AG09309 (cell line): ENCODE results near the gene SPRR1B.

Experiments used
- DNase-seq: peaks from one replicate; pipeline ENCODE4 v3.0.0-alpha.2; 2010; ENCODE audit warnings: low read depth
- H3K4me3 ChIP-seq: 2 replicates; pipeline ENCODE4 v1.5.1; 2011; ENCODE audit warnings: mild to moderate bottlenecking, low read depth, low read length, moderate library complexity; ENCODE audit not compliant: control insufficient read depth
- TF ChIP-seq, protein P1 (sequence below): IDR thresholded peaks from 2 replicates; pipeline ENCODE4 v1.5.1; 2011; ENCODE audit warnings: mild to moderate bottlenecking, low read depth, low read length, inconsistent platforms; ENCODE audit not compliant: insufficient read depth, control insufficient read depth; ENCODE audit errors: missing control alignments

Gene SPRR1B, protein sequence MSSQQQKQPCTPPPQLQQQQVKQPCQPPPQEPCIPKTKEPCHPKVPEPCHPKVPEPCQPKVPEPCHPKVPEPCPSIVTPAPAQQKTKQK

DNA sequence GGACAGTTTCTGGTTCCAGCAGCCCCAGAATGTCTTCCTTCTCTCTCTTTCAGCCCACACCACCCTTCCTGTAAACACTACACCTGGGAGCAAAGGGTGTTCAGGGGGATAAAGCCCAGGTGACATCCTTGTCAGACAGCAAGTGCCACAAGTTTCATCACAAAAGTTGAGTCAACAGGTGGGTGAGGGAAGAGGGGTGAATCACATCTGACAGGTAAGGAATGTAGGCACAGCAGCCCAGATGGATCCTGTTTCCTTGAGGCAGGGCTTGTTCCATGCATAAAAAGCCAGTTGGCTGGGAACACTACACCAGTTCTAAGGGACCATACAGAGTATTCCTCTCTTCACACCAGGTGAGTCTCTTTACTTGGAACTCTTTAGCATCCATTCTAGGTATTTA lies at the start of gene SPRR1B:
Gene SPRR1B (plus strand): TSS at position 309 of the 400 bp plus-strand sequence. CDS start 1,143 bp downstream, outside the sequence.
- DNase-seq, result no peak
- TF ChIP-seq, protein P1, sequence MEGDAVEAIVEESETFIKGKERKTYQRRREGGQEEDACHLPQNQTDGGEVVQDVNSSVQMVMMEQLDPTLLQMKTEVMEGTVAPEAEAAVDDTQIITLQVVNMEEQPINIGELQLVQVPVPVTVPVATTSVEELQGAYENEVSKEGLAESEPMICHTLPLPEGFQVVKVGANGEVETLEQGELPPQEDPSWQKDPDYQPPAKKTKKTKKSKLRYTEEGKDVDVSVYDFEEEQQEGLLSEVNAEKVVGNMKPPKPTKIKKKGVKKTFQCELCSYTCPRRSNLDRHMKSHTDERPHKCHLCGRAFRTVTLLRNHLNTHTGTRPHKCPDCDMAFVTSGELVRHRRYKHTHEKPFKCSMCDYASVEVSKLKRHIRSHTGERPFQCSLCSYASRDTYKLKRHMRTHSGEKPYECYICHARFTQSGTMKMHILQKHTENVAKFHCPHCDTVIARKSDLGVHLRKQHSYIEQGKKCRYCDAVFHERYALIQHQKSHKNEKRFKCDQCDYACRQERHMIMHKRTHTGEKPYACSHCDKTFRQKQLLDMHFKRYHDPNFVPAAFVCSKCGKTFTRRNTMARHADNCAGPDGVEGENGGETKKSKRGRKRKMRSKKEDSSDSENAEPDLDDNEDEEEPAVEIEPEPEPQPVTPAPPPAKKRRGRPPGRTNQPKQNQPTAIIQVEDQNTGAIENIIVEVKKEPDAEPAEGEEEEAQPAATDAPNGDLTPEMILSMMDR, result no peak
- H3K4me3 ChIP-seq, result no peak within 1 kb of the TSS

DNA sequence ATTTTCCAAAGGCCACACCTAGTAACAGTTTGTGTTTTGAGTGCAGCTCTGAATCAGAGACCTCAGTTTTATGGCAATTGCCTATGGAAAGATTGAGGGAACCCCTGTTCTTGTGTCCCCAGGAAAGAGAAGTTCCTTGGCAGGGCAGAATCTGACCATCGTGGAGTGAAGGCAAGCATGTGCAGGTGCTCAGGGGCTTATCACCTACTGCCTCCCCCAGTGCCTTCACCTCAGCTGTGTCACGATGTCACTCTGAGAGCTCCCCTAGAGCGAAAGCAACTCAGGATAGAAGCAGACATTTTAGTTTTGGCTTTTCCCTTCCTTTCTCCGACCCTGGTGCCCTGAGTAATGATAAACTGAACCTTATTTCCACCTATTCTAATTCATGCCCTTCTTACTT lies 48.9 kb upstream of the SPRR1B start:
- TF ChIP-seq, protein P1, result no peak
- no peak overlapping the region for H3K4me3 ChIP-seq
- DNase-seq, result no peak

DNA sequence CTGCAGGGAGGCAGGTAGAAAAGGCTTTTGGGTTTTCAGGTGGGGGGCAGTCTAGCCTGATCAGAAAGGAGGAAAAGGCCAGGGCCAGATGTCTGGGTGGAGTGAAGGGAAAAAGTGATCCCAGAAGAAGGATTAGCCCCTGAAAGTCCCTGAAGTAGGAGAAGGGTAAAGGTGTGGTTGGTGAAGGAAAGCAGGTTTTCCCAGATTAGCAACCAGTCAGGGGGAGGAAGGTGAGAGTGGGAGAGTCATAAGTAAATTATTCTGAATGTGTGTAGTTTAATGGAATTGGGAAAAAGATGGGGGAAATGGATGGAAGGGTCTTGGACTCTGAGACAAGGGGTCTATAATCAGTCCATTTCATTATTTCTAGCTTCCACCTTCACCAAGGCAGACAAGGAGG lies 47.8 kb upstream of the SPRR1B start:
- no peak for DNase-seq
- TF ChIP-seq, protein P1, result no peak
- H3K4me3 ChIP-seq, result no peak overlapping the region

DNA sequence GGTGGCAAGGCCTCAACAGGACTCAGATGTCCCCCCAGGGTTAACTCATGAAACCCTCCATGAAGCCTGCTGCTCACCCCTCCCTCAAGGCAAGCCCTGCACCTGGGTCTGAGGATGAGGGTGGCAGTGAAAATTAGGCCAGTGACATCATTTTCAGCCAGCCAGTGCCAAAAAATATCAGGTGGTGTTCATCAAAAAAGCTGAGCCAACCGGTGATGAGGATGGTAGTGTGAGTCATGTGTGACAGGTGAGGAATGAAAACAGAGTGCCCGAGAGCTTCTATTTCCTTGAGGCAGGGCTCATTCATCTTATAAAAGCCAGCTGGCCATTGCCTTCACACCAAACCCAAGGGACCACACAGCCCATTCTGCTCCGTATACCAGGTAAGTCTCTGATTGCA lies 47.3 kb upstream of the SPRR1B start, which contains the start of gene SPRR1A:
Gene SPRR1A (plus strand): TSS at position 339 of the 400 bp plus-strand sequence. CDS start 1,150 bp downstream, outside the sequence.
- TF ChIP-seq, protein P1, result no peak
- DNase-seq, result no peak
- no peak within 1 kb of the TSS for H3K4me3 ChIP-seq

DNA sequence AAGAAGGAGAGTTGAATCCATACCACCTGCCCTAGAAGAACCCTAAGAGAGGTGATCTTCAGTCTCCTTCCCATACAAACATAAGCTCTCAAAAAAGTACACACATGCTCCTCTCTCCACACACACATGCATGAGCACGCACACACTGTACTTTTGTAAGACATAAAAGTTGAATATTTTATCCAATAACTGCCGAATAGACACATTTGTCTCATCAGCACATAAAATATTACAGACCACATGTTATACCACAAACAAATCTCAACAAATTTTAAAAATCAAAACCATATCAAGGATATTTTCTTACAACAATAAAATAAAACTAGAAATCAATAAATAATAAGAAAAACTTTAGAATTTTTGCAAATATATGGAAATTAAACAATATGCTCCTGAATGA lies 44.4 kb upstream of the SPRR1B start:
- TF ChIP-seq, protein P1, result no peak
- DNase-seq, result no peak
- H3K4me3 ChIP-seq, result no peak overlapping the region

DNA sequence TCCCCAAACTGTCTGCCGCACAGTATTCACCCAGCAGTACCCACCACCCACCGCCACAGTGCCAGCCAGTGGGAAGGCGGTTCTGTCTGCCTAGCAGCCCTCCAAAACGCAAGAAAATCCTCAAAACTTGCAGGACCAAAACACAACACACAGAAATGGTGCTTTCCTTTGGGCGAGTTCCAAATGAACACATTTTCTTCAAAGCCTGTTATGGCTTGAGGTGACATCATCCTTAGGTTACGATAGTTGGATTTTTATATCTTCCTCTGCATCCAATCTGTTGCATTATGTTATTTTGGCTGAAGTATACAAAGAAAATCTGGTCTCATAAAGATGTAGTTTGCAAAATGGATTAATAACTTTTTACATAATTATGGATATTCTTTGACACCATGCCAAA lies 37.8 kb upstream of the SPRR1B start:
- DNase-seq, result no peak
- no peak overlapping the region for H3K4me3 ChIP-seq
- TF ChIP-seq, protein P1, result no peak
